HCT116 (cell line): ENCODE results near the gene AP5Z1.

Experiments
- CTCF ChIP-seq, 3 experiments: fragments of 200-600 bp in 1 of 3; sonication (generic) in 1 of 3; IDR thresholded peaks in 2 of 3; conservative IDR thresholded peaks in 1 of 3; 2 replicates each; pipeline ENCODE4 v1.5.1; 2012 to 2017; ENCODE audit warnings: low read depth in 2 of 3, low read length in 2 of 3, antibody characterized with exemption in 1 of 3, borderline replicate concordance in 1 of 3, control low read depth in 1 of 3, mild to moderate bottlenecking in 1 of 3, mixed read lengths in 1 of 3, mixed run types in 1 of 3, moderate library complexity in 1 of 3; ENCODE audit not compliant: insufficient read depth in 1 of 3
- ELF1 ChIP-seq: IDR thresholded peaks from 2 replicates; pipeline ENCODE4 v1.6.1; 2012; ENCODE audit warnings: low read depth, borderline replicate concordance
- POLR2A ChIP-seq: IDR thresholded peaks from 2 replicates; pipeline ENCODE4 v1.7.0; 2011; ENCODE audit warnings: borderline replicate concordance; ENCODE audit not compliant: insufficient read depth, insufficient read length; ENCODE audit errors: extremely low read depth
- POLR2AphosphoS5 ChIP-seq: IDR thresholded peaks from 2 replicates; pipeline ENCODE4 v1.6.1; 2011; ENCODE audit warnings: mild to moderate bottlenecking, low read depth, low read length, moderate library complexity
- RAD21 ChIP-seq: IDR thresholded peaks from 2 replicates; pipeline ENCODE4 v1.6.1; 2012; ENCODE audit warnings: low read depth, mild to moderate bottlenecking
- SIN3A ChIP-seq: IDR thresholded peaks from 2 replicates; pipeline ENCODE4 v1.6.1; 2012; ENCODE audit warnings: low read depth
- SP1 ChIP-seq: IDR thresholded peaks from 2 replicates; pipeline ENCODE4 v1.6.1; 2012; ENCODE audit warnings: low read depth
- SRF ChIP-seq: IDR thresholded peaks from 2 replicates; pipeline ENCODE4 v1.6.1; 2012; ENCODE audit warnings: low read depth
- YY1 ChIP-seq: IDR thresholded peaks from 2 replicates; pipeline ENCODE4 v1.6.1; 2011; ENCODE audit warnings: low read length, low read depth, moderate library complexity, mild to moderate bottlenecking; ENCODE audit not compliant: insufficient replicate concordance; ENCODE audit errors: extremely low read depth
- ZFX ChIP-seq: fragments of 450-650 bp; IDR thresholded peaks from 2 replicates; pipeline ENCODE4 v1.6.1; 2017
- ZNF274 ChIP-seq: fragments of 200-500 bp; sonication (Bioruptor generic); IDR thresholded peaks from 2 replicates; pipeline ENCODE4 v1.6.1; 2014; ENCODE audit warnings: mild to moderate bottlenecking, low read depth, low read length, inconsistent platforms

GRCh38 chr7:4729266-4729665 lies 46.2 kb upstream of the AP5Z1 start:
- no peak for TF ChIP-seq SRF
- TF ChIP-seq CTCF (IDR thresholded peaks at IDR 0.05 in 2 of 3, conservative IDR thresholded peaks at IDR 0.05 in 1 of 3; ENCODE audit: borderline replicate concordance in 1 of 3, insufficient read depth in 1 of 3, low read depth in 2 of 3, low read length in 2 of 3), result no peak
- no peak for TF ChIP-seq SIN3A
- no peak for TF ChIP-seq SP1
- no peak for TF ChIP-seq POLR2AphosphoS5
- no peak for TF ChIP-seq YY1
- TF ChIP-seq ZNF274, result no peak
- TF ChIP-seq POLR2A, result no peak
- TF ChIP-seq RAD21, result no peak
- TF ChIP-seq ZFX, result no peak
- no peak for TF ChIP-seq ELF1
